ENCODE results near the gene MGRN1.
A peak's percentile ranks its signal among the peaks of the same experiment; 100 is the strongest.

Gene MGRN1

GRCh38 chr16:4649744-4650442, 25.3 kb downstream of the MGRN1 start:
- TF ChIP-seq YY1 (IDR thresholded peaks at IDR 0.05; ENCODE audit: low read depth) (no peak), EP300 (IDR thresholded peaks at IDR 0.05; ENCODE audit: borderline replicate concordance) (no peak), TEAD4 (IDR thresholded peaks at IDR 0.05) (no peak), TCF12 (IDR thresholded peaks at IDR 0.05; ENCODE audit: low read depth) (no peak), FOXM1 (IDR thresholded peaks at IDR 0.05; ENCODE audit: borderline replicate concordance, low read depth) (no peak), ZBTB7A (IDR thresholded peaks at IDR 0.05; ENCODE audit: low read depth) (no peak), NFIC (IDR thresholded peaks at IDR 0.05) (no peak), CREB1 (IDR thresholded peaks at IDR 0.05; ENCODE audit: low read depth) (no peak), CEBPB (IDR thresholded peaks at IDR 0.05) (no peak), TAF1 (IDR thresholded peaks at IDR 0.05; ENCODE audit: low read depth) (no peak), USF1 (IDR thresholded peaks at IDR 0.05) (no peak), EGR1 (IDR thresholded peaks at IDR 0.05) (no peak)

GRCh38 chr16:4650443-4651074, 25.9 kb downstream of the MGRN1 start:
- TF ChIP-seq YY1 (IDR thresholded peaks at IDR 0.05; ENCODE audit: low read depth) (peak; percentile 70; the same call in 1 of the 2 replicates), RAD21 (IDR thresholded peaks at IDR 0.05; ENCODE audit: low read depth) (peak; percentile 50; the same call in 1 of the 2 replicates), NFIC (IDR thresholded peaks at IDR 0.05) (peak; percentile 72), MAX (IDR thresholded peaks at IDR 0.05) (peak; percentile 79), USF1 (IDR thresholded peaks at IDR 0.05) (peak; percentile 88)

GRCh38 chr16:4651827-4652226, 27.2 kb downstream of the MGRN1 start:
- TF ChIP-seq CREB1 (IDR thresholded peaks at IDR 0.05; ENCODE audit: low read depth): no peak
- TF ChIP-seq TCF12 (IDR thresholded peaks at IDR 0.05; ENCODE audit: low read depth): no peak

- TF ChIP-seq ZBTB7A (IDR thresholded peaks at IDR 0.05; ENCODE audit: low read depth): no peak
- no peak for TF ChIP-seq FOXM1 (IDR thresholded peaks at IDR 0.05; ENCODE audit: borderline replicate concordance, low read depth)
- TF ChIP-seq EGR1 (IDR thresholded peaks at IDR 0.05): no peak
- TF ChIP-seq USF1 (IDR thresholded peaks at IDR 0.05): no peak
- no peak for TF ChIP-seq RAD21 (IDR thresholded peaks at IDR 0.05; ENCODE audit: low read depth)
- TF ChIP-seq YY1 (IDR thresholded peaks at IDR 0.05; ENCODE audit: low read depth): no peak
- TF ChIP-seq TEAD4 (IDR thresholded peaks at IDR 0.05): no peak
- no peak for TF ChIP-seq TCF12 (IDR thresholded peaks at IDR 0.05; ENCODE audit: low read depth)
- no peak for TF ChIP-seq CREB1 (IDR thresholded peaks at IDR 0.05; ENCODE audit: low read depth)
- TF ChIP-seq MAX (IDR thresholded peaks at IDR 0.05): no peak
- no peak for TF ChIP-seq REST (IDR thresholded peaks at IDR 0.05; ENCODE audit: low read depth)
- TF ChIP-seq TAF1 (IDR thresholded peaks at IDR 0.05; ENCODE audit: low read depth): no peak
- TF ChIP-seq CEBPB (IDR thresholded peaks at IDR 0.05): no peak
- TF ChIP-seq NFIC (IDR thresholded peaks at IDR 0.05): no peak
- no peak for TF ChIP-seq EP300 (IDR thresholded peaks at IDR 0.05; ENCODE audit: borderline replicate concordance)
Observed at GRCh38 chr16:4652561-4652960, 27.9 kb downstream of the MGRN1 start.

- TF ChIP-seq RAD21 (IDR thresholded peaks at IDR 0.05; ENCODE audit: low read depth) (no peak), NFIC (IDR thresholded peaks at IDR 0.05) (no peak), YY1 (IDR thresholded peaks at IDR 0.05; ENCODE audit: low read depth) (no peak), REST (IDR thresholded peaks at IDR 0.05; ENCODE audit: low read depth) (no peak), MAX (IDR thresholded peaks at IDR 0.05) (no peak), TCF12 (IDR thresholded peaks at IDR 0.05; ENCODE audit: low read depth) (no peak), FOXM1 (IDR thresholded peaks at IDR 0.05; ENCODE audit: borderline replicate concordance, low read depth) (no peak), ZBTB7A (IDR thresholded peaks at IDR 0.05; ENCODE audit: low read depth) (no peak), CEBPB (IDR thresholded peaks at IDR 0.05) (no peak), USF1 (IDR thresholded peaks at IDR 0.05) (no peak), TAF1 (IDR thresholded peaks at IDR 0.05; ENCODE audit: low read depth) (no peak), EP300 (IDR thresholded peaks at IDR 0.05; ENCODE audit: borderline replicate concordance) (no peak), CREB1 (IDR thresholded peaks at IDR 0.05; ENCODE audit: low read depth) (no peak), EGR1 (IDR thresholded peaks at IDR 0.05) (no peak), TEAD4 (IDR thresholded peaks at IDR 0.05) (no peak)
Observed at GRCh38 chr16:4654011-4654963, 29.7 kb downstream of the MGRN1 start.

Measured in Ishikawa (cell line).